GM23338 (cell line): ENCODE results near the gene SRCAP.

ENCODE experiments used
- CREB1 ChIP-seq: fragments of 250-450 bp; sonication (Bioruptor Pico); IDR thresholded peaks from 2 replicates; pipeline ENCODE4 v1.5.0; 2020; ENCODE audit warnings: low read depth, mild to moderate bottlenecking, moderate library complexity
- EZH2 ChIP-seq: fragments of 200-600 bp; sonication (generic); IDR thresholded peaks from one replicate; pipeline ENCODE4 v1.8.0; 2017; ENCODE audit warnings: antibody characterized with exemption, mild to moderate bottlenecking, low read depth; ENCODE audit not compliant: unreplicated experiment
- EZH2phosphoT487 ChIP-seq: fragments of 200-600 bp; sonication (generic); IDR thresholded peaks from one replicate; pipeline ENCODE4 v1.8.1; 2018; ENCODE audit warnings: antibody characterized with exemption; ENCODE audit not compliant: unreplicated experiment
- JUNB ChIP-seq: IDR thresholded peaks from one replicate; pipeline ENCODE4 v1.6.1; 2016; ENCODE audit warnings: antibody characterized with exemption; ENCODE audit not compliant: unreplicated experiment
- NANOG ChIP-seq: IDR thresholded peaks from 2 replicates; pipeline ENCODE4 v1.6.1; 2016; ENCODE audit warnings: antibody characterized with exemption, borderline replicate concordance
- POLR2AphosphoS5 ChIP-seq: IDR thresholded peaks from 2 replicates; pipeline ENCODE4 v1.6.1; 2016; ENCODE audit warnings: antibody characterized with exemption, low read depth
- ZNF331 ChIP-seq: fragments of 250-450 bp; sonication (Bioruptor Pico); IDR thresholded peaks from 2 replicates; pipeline ENCODE4 v1.5.0; 2020; ENCODE audit warnings: low read depth, mild to moderate bottlenecking, moderate library complexity
- TF ChIP-seq, protein P1 (sequence below), 2 experiments: fragments of 200-600 bp in 1 of 2; sonication (generic) in 1 of 2; conservative IDR thresholded peaks; 2 replicates each; pipeline versions ENCODE4 v1.5.1 to v1.6.1; 2016 to 2017; ENCODE audit warnings: antibody characterized with exemption in 2 of 2, low read depth in 2 of 2, mild to moderate bottlenecking in 2 of 2, moderate library complexity in 1 of 2

GRCh38 chr16:30663038-30663437, 35.9 kb upstream of the SRCAP start:
- TF ChIP-seq, protein P1, sequence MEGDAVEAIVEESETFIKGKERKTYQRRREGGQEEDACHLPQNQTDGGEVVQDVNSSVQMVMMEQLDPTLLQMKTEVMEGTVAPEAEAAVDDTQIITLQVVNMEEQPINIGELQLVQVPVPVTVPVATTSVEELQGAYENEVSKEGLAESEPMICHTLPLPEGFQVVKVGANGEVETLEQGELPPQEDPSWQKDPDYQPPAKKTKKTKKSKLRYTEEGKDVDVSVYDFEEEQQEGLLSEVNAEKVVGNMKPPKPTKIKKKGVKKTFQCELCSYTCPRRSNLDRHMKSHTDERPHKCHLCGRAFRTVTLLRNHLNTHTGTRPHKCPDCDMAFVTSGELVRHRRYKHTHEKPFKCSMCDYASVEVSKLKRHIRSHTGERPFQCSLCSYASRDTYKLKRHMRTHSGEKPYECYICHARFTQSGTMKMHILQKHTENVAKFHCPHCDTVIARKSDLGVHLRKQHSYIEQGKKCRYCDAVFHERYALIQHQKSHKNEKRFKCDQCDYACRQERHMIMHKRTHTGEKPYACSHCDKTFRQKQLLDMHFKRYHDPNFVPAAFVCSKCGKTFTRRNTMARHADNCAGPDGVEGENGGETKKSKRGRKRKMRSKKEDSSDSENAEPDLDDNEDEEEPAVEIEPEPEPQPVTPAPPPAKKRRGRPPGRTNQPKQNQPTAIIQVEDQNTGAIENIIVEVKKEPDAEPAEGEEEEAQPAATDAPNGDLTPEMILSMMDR (conservative IDR thresholded peaks at IDR 0.05; ENCODE audit: low read depth in 2 of 2) = no peak
- TF ChIP-seq ZNF331 (no peak), EZH2 (no peak), POLR2AphosphoS5 (no peak), EZH2phosphoT487 (no peak), NANOG (no peak), CREB1 (CRISPR knock-in tag) (no peak), JUNB (no peak)
